Stimulated activated CD8-positive, alpha-beta memory T cell treated with anti-CD3 and anti-CD28 coated beads, Interleukin-4, amount 100 ng/mL, for 48 hours (primary cell): ENCODE measurements around the gene S100A14.
"Not testable (repeated sequence)": the region's sequence is repeated elsewhere in the genome, so short reads cannot be mapped to it uniquely, and the experiment has no call there.

Experiments
- DNase-seq: peaks from one replicate; pipeline ENCODE4 v3.0.0-alpha.2; 2020

The S100A14 gene

GRCh38 chr1:153614189-153614900, 1.8 kb downstream of the S100A14 start:
- DNase-seq, result no peak

- no peak for DNase-seq
Measured at GRCh38 chr1:153613406-153613805, 2.7 kb downstream of the S100A14 start.

GRCh38 chr1:153612755-153613331, 3.3 kb downstream of the S100A14 start, which contains the start of gene S100A16:
TSS of gene S100A16 (minus strand) at chr1:153613137. CDS start at chr1:153608151, 4,986 bp downstream.
- DNase-seq, result no peak

GRCh38 chr1:153612111-153612754, 3.9 kb downstream of the S100A14 start:
- DNase-seq, result no peak

- DNase-seq, result no peak
Measured at GRCh38 chr1:153611356-153611755, 4.8 kb downstream of the S100A14 start.

GRCh38 chr1:153610811-153611301, 5.3 kb downstream of the S100A14 start:
- DNase-seq, result no peak

GRCh38 chr1:153610334-153610733, 5.8 kb downstream of the S100A14 start:
- DNase-seq, result no peak

- no peak for DNase-seq
Measured at GRCh38 chr1:153609585-153609907, 6.6 kb downstream of the S100A14 start.

GRCh38 chr1:153608742-153609584, 7.2 kb downstream of the S100A14 start:
- no peak for DNase-seq

GRCh38 chr1:153608089-153608682, 7.9 kb downstream of the S100A14 start:
- DNase-seq, result no peak

- no peak for DNase-seq
Measured at GRCh38 chr1:153607381-153607780, 8.7 kb downstream of the S100A14 start.

GRCh38 chr1:153606194-153606593, 9.9 kb downstream of the S100A14 start:
- DNase-seq, result no peak

- no peak for DNase-seq
Measured at GRCh38 chr1:153602749-153603148, 13.4 kb downstream of the S100A14 start.

GRCh38 chr1:153599847-153600246, 16.3 kb downstream of the S100A14 start:
- no peak for DNase-seq

- DNase-seq, result peak; percentile 31
Measured at GRCh38 chr1:153598309-153599172, 17.6 kb downstream of the S100A14 start.

GRCh38 chr1:153597206-153597605, 18.9 kb downstream of the S100A14 start:
- DNase-seq, result peak; percentile 49

GRCh38 chr1:153592748-153593147, 23.4 kb downstream of the S100A14 start:
- DNase-seq, result no peak

GRCh38 chr1:153588482-153588881, 27.6 kb downstream of the S100A14 start:
- DNase-seq, result no peak

- not testable (repeated sequence) for DNase-seq
Measured at GRCh38 chr1:153588033-153588432, 28.1 kb downstream of the S100A14 start.

- DNase-seq, result no peak
Measured at GRCh38 chr1:153587314-153587713, 28.8 kb downstream of the S100A14 start.

GRCh38 chr1:153586347-153586746, 29.8 kb downstream of the S100A14 start:
- DNase-seq, result no peak

- DNase-seq, result no peak
Measured at GRCh38 chr1:153585006-153585405, 31.1 kb downstream of the S100A14 start.
